Testis (tissue), 2 donors: Measurements from ENCODE around the gene EPHB1.

ENCODE experiments used
- CTCF ChIP-seq, 3 experiments: fragments of 450-650 bp in 2 of 3; fragments of 200-600 bp in 1 of 3; sonication (generic) in 1 of 3; IDR thresholded peaks; one replicate each; pipeline ENCODE4 v1.5.1; 2016 to 2019; ENCODE audit warnings: antibody characterized with exemption in 3 of 3, mild to moderate bottlenecking in 2 of 3, moderate library complexity in 1 of 3
- POLR2A ChIP-seq: fragments of 450-650 bp; IDR thresholded peaks from one replicate; pipeline ENCODE4 v1.6.1; 2017; ENCODE audit warnings: antibody characterized with exemption, mild to moderate bottlenecking, moderate library complexity

- no peak for TF ChIP-seq CTCF (IDR thresholded peaks at IDR 0.05)
- TF ChIP-seq POLR2A: no peak
These were observed 218.1 kb downstream of the EPHB1 start for GRCh38 chr3:135013206-135013605.
